IgD-negative memory B cell (primary cell): ENCODE measurements around the gene NUP50. TPM values are rescaled to one million over a fixed set of nuclear protein-coding genes. Genes with fewer than 3 reads are reported as not detected.
A peak's percentile ranks its signal among the peaks of the same experiment; 100 is the strongest.

ENCODE experiments used
- H3K27ac Mint-ChIP-seq, 3 donors: one replicate each; pipeline ENCODE4 v1.8.0; 2020 to 2022; ENCODE audit warnings: mild to moderate bottlenecking in 3 of 3, mixed read lengths in 3 of 3, moderate library complexity in 1 of 3
- H3K27me3 Mint-ChIP-seq: one replicate; pipeline ENCODE4 v1.8.0; 2021; ENCODE audit warnings: mixed read lengths
- H3K36me3 Mint-ChIP-seq: one replicate; pipeline ENCODE4 v1.8.0; 2020; ENCODE audit warnings: mild to moderate bottlenecking, mixed read lengths
- H3K4me1 Mint-ChIP-seq, 3 donors: one replicate each; pipeline ENCODE4 v1.8.0; 2020 to 2022; ENCODE audit warnings: mixed read lengths in 3 of 3, mild to moderate bottlenecking in 1 of 3
- H3K4me3 Mint-ChIP-seq, 4 donors: one replicate each; pipeline ENCODE4 v1.8.0; 2020 to 2022; ENCODE audit warnings: mild to moderate bottlenecking in 4 of 4, mixed read lengths in 4 of 4, moderate library complexity in 3 of 4
- H3K9me3 Mint-ChIP-seq, 3 donors: one replicate each; pipeline ENCODE4 v1.8.0; 2020 to 2021; ENCODE audit warnings: mixed read lengths in 3 of 3, mild to moderate bottlenecking in 1 of 3
- polyA plus RNA-seq: library from polyadenylated mRNA; unstranded; fragments of 300-500 nt; fragmentation: Illumina TruSeq; gene quantifications from one replicate; pipeline ENCODE4 v1.2.3, GENCODE V29; 2021

NUP50 gene
- polyA plus RNA-seq, 1 donor from 2014 or later: 43.9 TPM

- Mint-ChIP-seq H3K4me1 (peaks cover 0 to under 1% (median 0%) of the 10 kb centered on the region in 3 donors), H3K36me3 (peaks cover 2% of the 10 kb centered on the region), H3K4me3 (no peak overlapping the region), H3K27me3 (no peaks in the 10 kb centered on the region), H3K27ac (no peak overlapping the region), H3K9me3 (no peaks in the 10 kb centered on the region)
These were observed 42.5 kb downstream of the NUP50 start for GRCh38 chr22:45206233-45206632.

GRCh38 chr22:45207533-45207932 is 43.8 kb downstream of the NUP50 start:
- H3K4me3 Mint-ChIP-seq: no peak overlapping the region

GRCh38 chr22:45207981-45208664 is 44.4 kb downstream of the NUP50 start:
- H3K27ac Mint-ChIP-seq: no peak overlapping the region
- H3K9me3 Mint-ChIP-seq: no peaks in the 10 kb centered on the region

More at GRCh38 chr22:45207533-45207932, 43.8 kb downstream of the NUP50 start:
- Mint-ChIP-seq H3K4me1 (peaks cover 0 to 5% (median 0%) of the 10 kb centered on the region in 3 donors), H3K27me3 (no peaks in the 10 kb centered on the region), H3K36me3 (no peaks in the 10 kb centered on the region), H3K27ac (no peak overlapping the region), H3K9me3 (no peaks in the 10 kb centered on the region)

GRCh38 chr22:45208696-45208992 is 44.9 kb downstream of the NUP50 start:
- Mint-ChIP-seq H3K4me1 (peaks cover 3 to 10% (median 5%) of the 10 kb centered on the region in 3 donors), H3K9me3 (no peaks in the 10 kb centered on the region), H3K27me3 (no peaks in the 10 kb centered on the region), H3K36me3 (no peaks in the 10 kb centered on the region), H3K27ac (no peak overlapping the region), H3K4me3 (no peak overlapping the region)

More at GRCh38 chr22:45207981-45208664, 44.4 kb downstream of the NUP50 start:
- H3K4me3 Mint-ChIP-seq: no peak overlapping the region
- peaks cover 0 to 5% (median 0%) of the 10 kb centered on the region in 3 donors for H3K4me1 Mint-ChIP-seq
- no peaks in the 10 kb centered on the region for H3K27me3 Mint-ChIP-seq
- H3K36me3 Mint-ChIP-seq: no peaks in the 10 kb centered on the region

- H3K36me3 Mint-ChIP-seq: no peaks in the 10 kb centered on the region
- H3K4me1 Mint-ChIP-seq: peaks cover 8 to 14% (median 9%) of the 10 kb centered on the region in 3 donors
- no peaks in the 10 kb centered on the region for H3K27me3 Mint-ChIP-seq
- H3K4me3 Mint-ChIP-seq: no peak overlapping the region
- no peak overlapping the region for H3K27ac Mint-ChIP-seq
- H3K9me3 Mint-ChIP-seq: no peaks in the 10 kb centered on the region
These were observed 45.5 kb downstream of the NUP50 start for GRCh38 chr22:45208993-45209838.

GRCh38 chr22:45210174-45210573 is 46.4 kb downstream of the NUP50 start:
- Mint-ChIP-seq H3K4me3 (no peak overlapping the region), H3K27me3 (no peaks in the 10 kb centered on the region), H3K4me1 (peaks cover 12 to 18% (median 12%) of the 10 kb centered on the region in 3 donors), H3K9me3 (no peaks in the 10 kb centered on the region), H3K36me3 (no peaks in the 10 kb centered on the region), H3K27ac (no peak overlapping the region)

GRCh38 chr22:45210577-45210976 is 46.9 kb downstream of the NUP50 start:
- H3K27me3 Mint-ChIP-seq: no peaks in the 10 kb centered on the region
- H3K27ac Mint-ChIP-seq: no peak overlapping the region
- H3K4me1 Mint-ChIP-seq: peaks cover 12 to 21% (median 16%) of the 10 kb centered on the region in 3 donors
- H3K4me3 Mint-ChIP-seq: no peak overlapping the region
- no peaks in the 10 kb centered on the region for H3K9me3 Mint-ChIP-seq
- no peaks in the 10 kb centered on the region for H3K36me3 Mint-ChIP-seq

- no peak overlapping the region for H3K27ac Mint-ChIP-seq
- H3K36me3 Mint-ChIP-seq: no peaks in the 10 kb centered on the region
- H3K9me3 Mint-ChIP-seq: no peaks in the 10 kb centered on the region
- peaks cover 12 to 21% (median 16%) of the 10 kb centered on the region in 3 donors for H3K4me1 Mint-ChIP-seq
- no peaks in the 10 kb centered on the region for H3K27me3 Mint-ChIP-seq
- H3K4me3 Mint-ChIP-seq: no peak overlapping the region
These were observed 47.3 kb downstream of the NUP50 start for GRCh38 chr22:45210991-45211390.

- H3K9me3 Mint-ChIP-seq: no peaks in the 10 kb centered on the region
- H3K4me3 Mint-ChIP-seq: no peak overlapping the region
These were observed 47.7 kb downstream of the NUP50 start for GRCh38 chr22:45211435-45211834.

GRCh38 chr22:45211848-45212247 is 48.1 kb downstream of the NUP50 start:
- Mint-ChIP-seq H3K27ac (no peak overlapping the region), H3K4me3 (no peak overlapping the region), H3K27me3 (no peaks in the 10 kb centered on the region), H3K9me3 (no peaks in the 10 kb centered on the region), H3K36me3 (no peaks in the 10 kb centered on the region), H3K4me1 (peaks cover 13 to 21% (median 18%) of the 10 kb centered on the region in 3 donors)

More at GRCh38 chr22:45211435-45211834, 47.7 kb downstream of the NUP50 start:
- peaks cover 12 to 21% (median 16%) of the 10 kb centered on the region in 3 donors for H3K4me1 Mint-ChIP-seq
- no peaks in the 10 kb centered on the region for H3K36me3 Mint-ChIP-seq
- H3K27ac Mint-ChIP-seq: no peak overlapping the region
- no peaks in the 10 kb centered on the region for H3K27me3 Mint-ChIP-seq

GRCh38 chr22:45212306-45212709 is 48.6 kb downstream of the NUP50 start:
- no peaks in the 10 kb centered on the region for H3K27me3 Mint-ChIP-seq

GRCh38 chr22:45212992-45213751 is 49.4 kb downstream of the NUP50 start:
- Mint-ChIP-seq H3K27me3 (no peaks in the 10 kb centered on the region), H3K4me1 (peaks cover 13 to 21% (median 20%) of the 10 kb centered on the region in 3 donors), H3K9me3 (no peaks in the 10 kb centered on the region), H3K4me3 (peak overlapping the region in 2 of 4 donors; percentile 60 to 77), H3K36me3 (no peaks in the 10 kb centered on the region), H3K27ac (no peak overlapping the region)

More at GRCh38 chr22:45212306-45212709, 48.6 kb downstream of the NUP50 start:
- Mint-ChIP-seq H3K4me1 (peaks cover 13 to 21% (median 19%) of the 10 kb centered on the region in 3 donors), H3K4me3 (no peak overlapping the region), H3K27ac (no peak overlapping the region), H3K9me3 (no peaks in the 10 kb centered on the region), H3K36me3 (no peaks in the 10 kb centered on the region)

- Mint-ChIP-seq H3K9me3 (no peaks in the 10 kb centered on the region), H3K36me3 (no peaks in the 10 kb centered on the region), H3K27ac (no peak overlapping the region), H3K4me3 (no peak overlapping the region), H3K4me1 (peaks cover 25 to 31% (median 27%) of the 10 kb centered on the region in 3 donors), H3K27me3 (no peaks in the 10 kb centered on the region)
These were observed 52.6 kb downstream of the NUP50 start for GRCh38 chr22:45216133-45217003.

GRCh38 chr22:45217345-45217744 is 53.6 kb downstream of the NUP50 start:
- Mint-ChIP-seq H3K4me1 (peaks cover 26 to 34% (median 28%) of the 10 kb centered on the region in 3 donors), H3K36me3 (no peaks in the 10 kb centered on the region), H3K9me3 (no peaks in the 10 kb centered on the region), H3K27me3 (no peaks in the 10 kb centered on the region), H3K27ac (no peak overlapping the region), H3K4me3 (no peak overlapping the region)
